ENCODE results near the gene CHST4. TPM values are rescaled to one million over a fixed set of nuclear protein-coding genes. Genes with fewer than 3 reads are reported as not detected.

The CHST4 gene
- not detected in 3 replicates for total RNA-seq
- long read RNA-seq, partial matches to known transcripts = 0 of 1 reads
- long read RNA-seq, other reads (novel, unspliced or antisense) = 1 of 1 reads

- Mint-ChIP-seq H3K27me3 (ENCODE audit: low read depth) (peaks cover 52% of the 10 kb centered on the region), H3K4me1 (ENCODE audit: low read depth) (peaks cover 12% of the 10 kb centered on the region), H3K36me3 (ENCODE audit: low read depth) (no peaks in the 10 kb centered on the region), H3K9me3 (ENCODE audit: low read depth) (no peaks in the 10 kb centered on the region), H3K4me3 (ENCODE audit: unreplicated experiment) (no peak within 1 kb of the TSS), H3K27ac (ENCODE audit: unreplicated experiment) (no peak within 1 kb of the TSS)
- DNase-seq (ENCODE audit: low spot score) = no peak
- no peak for TF ChIP-seq CTCF (IDR thresholded peaks at IDR 0.05)
These were observed at the start of gene CHST4 for GRCh38 chr16:71526111-71526631. TSS of gene CHST4 (plus strand) at chr16:71526426. CDS start at chr16:71536678, 10,252 bp downstream.

GRCh38 chr16:71476457-71477124, 49.6 kb upstream of the CHST4 start:
- Mint-ChIP-seq H3K4me1 (ENCODE audit: low read depth) (peaks cover 19% of the 10 kb centered on the region), H3K27me3 (ENCODE audit: low read depth) (no peaks in the 10 kb centered on the region), H3K27ac (ENCODE audit: unreplicated experiment) (no peak overlapping the region), H3K9me3 (ENCODE audit: low read depth) (no peaks in the 10 kb centered on the region), H3K36me3 (ENCODE audit: low read depth) (peaks cover 29% of the 10 kb centered on the region), H3K4me3 (ENCODE audit: unreplicated experiment) (no peak overlapping the region)
- no peak for TF ChIP-seq CTCF (IDR thresholded peaks at IDR 0.05)
- DNase-seq (ENCODE audit: low spot score) = no peak

GRCh38 chr16:71479420-71479819, 46.8 kb upstream of the CHST4 start:
- no peak for DNase-seq (ENCODE audit: low spot score)
- peaks cover 29% of the 10 kb centered on the region for H3K36me3 Mint-ChIP-seq (ENCODE audit: low read depth)
- H3K4me1 Mint-ChIP-seq (ENCODE audit: low read depth) = peaks cover 19% of the 10 kb centered on the region
- TF ChIP-seq CTCF (IDR thresholded peaks at IDR 0.05) = peak; percentile 70
- no peaks in the 10 kb centered on the region for H3K27me3 Mint-ChIP-seq (ENCODE audit: low read depth)
- no peak overlapping the region for H3K4me3 Mint-ChIP-seq (ENCODE audit: unreplicated experiment)
- no peaks in the 10 kb centered on the region for H3K9me3 Mint-ChIP-seq (ENCODE audit: low read depth)
- H3K27ac Mint-ChIP-seq (ENCODE audit: unreplicated experiment) = no peak overlapping the region

GRCh38 chr16:71480956-71481355, 45.3 kb upstream of the CHST4 start:
- no peak for DNase-seq (ENCODE audit: low spot score)
- H3K4me1 Mint-ChIP-seq (ENCODE audit: low read depth) = peaks cover 14% of the 10 kb centered on the region
- no peaks in the 10 kb centered on the region for H3K27me3 Mint-ChIP-seq (ENCODE audit: low read depth)
- H3K9me3 Mint-ChIP-seq (ENCODE audit: low read depth) = no peaks in the 10 kb centered on the region
- no peak for TF ChIP-seq CTCF (IDR thresholded peaks at IDR 0.05)
- no peak overlapping the region for H3K27ac Mint-ChIP-seq (ENCODE audit: unreplicated experiment)
- H3K36me3 Mint-ChIP-seq (ENCODE audit: low read depth) = peaks cover 19% of the 10 kb centered on the region
- H3K4me3 Mint-ChIP-seq (ENCODE audit: unreplicated experiment) = no peak overlapping the region

GRCh38 chr16:71482569-71482968, 43.7 kb upstream of the CHST4 start:
- Mint-ChIP-seq H3K4me3 (ENCODE audit: unreplicated experiment) (no peak overlapping the region), H3K9me3 (ENCODE audit: low read depth) (no peaks in the 10 kb centered on the region), H3K4me1 (ENCODE audit: low read depth) (peaks cover 14% of the 10 kb centered on the region), H3K36me3 (ENCODE audit: low read depth) (peaks cover 5% of the 10 kb centered on the region), H3K27ac (ENCODE audit: unreplicated experiment) (no peak overlapping the region), H3K27me3 (ENCODE audit: low read depth) (peaks cover 5% of the 10 kb centered on the region)
- no peak for DNase-seq (ENCODE audit: low spot score)
- no peak for TF ChIP-seq CTCF (IDR thresholded peaks at IDR 0.05)
